ENCODE measurements around the gene STXBP1.

- TF ChIP-seq CTCF (conservative IDR thresholded peaks at IDR 0.05 in 1 of 2, IDR thresholded peaks at IDR 0.05 in 1 of 2; ENCODE audit: low read depth in 1 of 2, low read length in 2 of 2), result no peak
- no peak for TF ChIP-seq EZH2 (IDR thresholded peaks at IDR 0.05; ENCODE audit: low read length, missing control alignments)
Measured at GRCh38 chr9:127724012-127724411, 111.9 kb downstream of the STXBP1 start.

All from fibroblast of lung (primary cell).